GM21529 (cell line): Measurements from ENCODE around the gene PLBD2.
"Not testable (repeated sequence)": the region's sequence is repeated elsewhere in the genome, so short reads cannot be mapped to it uniquely, and the experiment has no call there.

Experiments
- ATAC-seq: cut with Tn5 transposase; IDR thresholded peaks from one replicate; pipeline ENCODE4 v1.9.1; 2021; ENCODE audit not compliant: unreplicated experiment

PLBD2 gene

GRCh38 chr12:113333877-113334785, 24.3 kb upstream of the PLBD2 start:
- peak; percentile 21 for ATAC-seq

- peak; percentile 93 for ATAC-seq
Measured at GRCh38 chr12:113334786-113335539, 23.4 kb upstream of the PLBD2 start, which contains the start of gene SLC8B1. SLC8B1 (minus strand) TSS chr12:113335109; CDS start chr12:113332878, 2,231 bp downstream.

DNA sequence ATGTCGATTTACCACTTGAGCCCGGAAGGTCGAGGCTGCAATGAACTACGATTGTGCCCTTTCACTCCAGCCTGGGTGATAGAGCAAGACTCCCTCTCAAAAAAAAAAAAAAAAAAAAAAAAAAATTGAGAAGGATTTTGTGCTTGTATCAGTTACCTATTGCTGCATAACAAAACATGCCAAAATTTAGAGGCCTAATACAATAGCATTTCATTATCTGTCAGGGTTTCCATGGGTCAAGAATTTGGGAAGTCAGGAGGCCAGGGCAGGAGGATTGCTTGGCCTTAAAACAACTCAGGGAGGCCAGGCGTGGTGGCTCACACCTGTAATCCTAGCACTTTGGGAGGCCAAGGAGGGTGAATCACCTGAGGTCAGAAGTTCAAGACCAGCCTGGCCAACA, 18.8 kb upstream of the PLBD2 start:
- ATAC-seq: no peak

DNA sequence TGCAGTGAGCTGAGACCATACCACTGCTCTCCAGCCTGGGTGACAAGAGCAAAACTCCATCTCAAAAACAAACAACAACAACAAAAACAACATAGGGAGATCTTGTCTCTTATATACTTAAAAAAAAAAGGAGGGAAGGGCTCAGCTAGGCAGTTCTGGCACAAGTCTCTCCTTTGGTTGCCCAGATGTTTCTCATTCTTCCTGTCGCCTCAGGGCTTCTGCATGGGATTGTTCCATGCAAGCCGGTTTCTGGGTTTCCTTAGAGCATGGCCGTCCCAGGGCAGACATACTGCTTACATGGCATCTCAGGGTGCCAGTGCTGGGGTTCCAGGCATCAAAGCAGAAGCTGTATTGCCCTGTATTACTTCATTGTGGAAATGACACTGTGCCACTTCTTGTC, 18.3 kb upstream of the PLBD2 start:
- no peak for ATAC-seq

- ATAC-seq: no peak
Measured at GRCh38 chr12:113341535-113341934, 16.9 kb upstream of the PLBD2 start.

DNA sequence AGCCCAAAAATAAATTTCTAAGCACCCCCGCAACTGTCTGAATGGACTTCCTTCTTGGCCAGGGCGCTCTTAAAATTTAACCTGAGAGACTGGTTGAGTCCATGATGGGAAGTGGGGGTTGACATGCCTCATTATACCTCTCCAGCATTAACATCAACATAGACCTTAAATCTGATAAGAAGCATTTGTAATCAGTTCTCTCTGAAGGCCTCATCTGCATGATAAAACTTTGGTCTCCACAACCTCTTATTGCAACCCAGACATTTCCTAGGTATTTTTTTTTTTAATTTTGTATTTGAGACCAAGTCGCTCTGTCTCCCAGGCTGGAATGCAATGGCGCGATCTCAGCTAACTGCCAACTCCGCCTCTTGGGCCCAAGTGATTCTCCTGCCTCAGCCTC, 13.1 kb upstream of the PLBD2 start:
- ATAC-seq: no peak

DNA sequence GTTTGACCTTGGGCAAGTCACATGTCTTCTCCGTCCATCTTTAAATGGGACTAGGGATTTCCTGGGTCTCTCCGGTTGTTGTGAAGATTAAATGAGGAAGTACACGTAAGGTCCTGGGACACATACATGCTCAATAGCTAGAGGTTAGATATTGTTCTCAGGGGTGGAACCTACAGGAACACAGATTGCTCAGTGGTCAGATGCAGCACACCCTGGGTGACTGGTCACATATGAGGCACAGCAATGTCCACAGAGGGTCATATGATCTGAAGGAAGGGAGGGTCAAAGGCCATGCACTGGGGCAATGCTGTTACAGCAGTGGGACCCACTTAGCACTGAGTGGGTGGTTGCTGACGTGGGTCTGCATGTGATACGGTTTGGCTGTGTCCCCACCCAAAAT, 12.0 kb upstream of the PLBD2 start:
- no peak for ATAC-seq

DNA sequence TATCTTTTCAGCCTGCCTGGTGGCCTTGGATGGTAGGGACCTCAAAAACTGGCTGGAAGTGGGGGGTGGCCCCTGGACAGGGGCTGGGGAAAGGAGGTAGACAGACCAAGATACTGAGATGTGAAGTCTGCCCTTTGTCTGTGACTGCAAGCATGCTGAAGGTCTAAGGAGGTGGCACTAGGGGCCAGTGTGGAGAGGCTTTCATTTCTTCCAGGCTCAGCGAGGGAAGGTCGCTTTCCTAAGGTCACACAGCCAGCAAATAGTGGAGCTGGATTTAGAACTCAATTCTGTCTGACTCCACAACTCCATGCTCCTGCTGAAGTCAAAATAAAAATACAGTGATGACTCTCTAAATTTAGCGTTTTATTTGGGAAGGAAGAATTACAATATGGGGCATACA, 11.3 kb upstream of the PLBD2 start:
- ATAC-seq: no peak

- ATAC-seq: no peak
Measured at GRCh38 chr12:113347892-113348291, 10.5 kb upstream of the PLBD2 start.

GRCh38 chr12:113348849-113349536, 9.4 kb upstream of the PLBD2 start:
- no peak for ATAC-seq

DNA sequence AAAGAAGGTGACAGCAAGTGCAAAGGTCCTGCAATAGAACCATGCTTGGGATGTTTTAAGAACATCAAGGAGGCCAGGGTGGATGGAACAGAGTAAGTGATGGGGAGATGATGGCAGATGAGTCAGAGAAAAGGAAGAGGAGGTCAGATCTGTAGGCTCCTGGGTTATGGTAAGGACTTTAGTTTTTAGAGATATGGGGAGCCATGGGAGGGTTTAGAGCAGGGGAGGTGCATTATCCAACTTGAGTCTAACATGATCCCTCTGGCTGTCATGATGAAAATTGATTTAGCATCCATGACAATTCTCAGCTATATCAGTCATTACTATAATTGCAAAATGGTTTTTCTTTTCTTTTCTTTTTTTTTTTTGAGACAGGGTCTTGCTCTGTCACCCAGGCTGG, 7.3 kb upstream of the PLBD2 start:
- ATAC-seq: no peak

- not testable (repeated sequence) for ATAC-seq
Measured at GRCh38 chr12:113354192-113354591, 4.2 kb upstream of the PLBD2 start.

DNA sequence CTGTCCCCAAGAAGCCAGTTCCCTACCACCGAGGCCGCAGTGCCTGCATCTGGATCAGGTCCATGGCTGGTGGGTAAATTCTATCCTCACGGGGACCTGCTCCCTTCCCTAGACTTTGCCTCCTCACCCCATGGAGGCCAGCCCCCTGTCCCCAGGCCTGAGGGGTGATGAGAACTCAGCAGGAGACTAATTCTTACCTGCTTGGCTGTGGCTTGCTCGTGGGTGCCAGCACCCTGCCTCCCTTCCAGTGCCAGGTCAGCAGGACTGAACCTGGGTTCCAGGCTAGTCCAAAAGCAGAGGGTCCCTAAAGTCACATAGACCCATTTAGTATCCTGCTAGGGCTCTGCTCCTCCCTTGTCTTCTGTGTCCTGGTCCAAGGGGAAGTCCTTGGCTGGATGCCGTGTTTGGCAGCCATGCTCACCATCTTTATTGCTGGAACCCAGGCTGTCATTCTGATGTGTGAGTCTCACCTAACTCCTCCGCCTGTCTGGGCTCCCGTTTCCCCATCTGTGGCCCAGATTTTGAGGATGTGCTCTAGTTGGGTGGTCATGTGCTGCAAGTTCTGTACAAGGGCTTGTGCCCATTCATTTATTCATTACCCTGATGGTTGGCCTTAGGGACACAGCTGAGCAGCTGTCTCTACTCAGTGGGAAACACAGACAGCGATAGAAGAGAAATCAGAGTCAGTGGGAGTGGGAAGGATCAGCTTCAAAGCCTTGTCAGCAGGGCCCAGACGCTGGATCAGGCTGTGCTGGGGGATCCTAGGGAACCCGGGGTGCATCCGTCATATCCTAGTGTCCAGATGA, 949 bp downstream of the PLBD2 start:
- ATAC-seq: no peak

DNA sequence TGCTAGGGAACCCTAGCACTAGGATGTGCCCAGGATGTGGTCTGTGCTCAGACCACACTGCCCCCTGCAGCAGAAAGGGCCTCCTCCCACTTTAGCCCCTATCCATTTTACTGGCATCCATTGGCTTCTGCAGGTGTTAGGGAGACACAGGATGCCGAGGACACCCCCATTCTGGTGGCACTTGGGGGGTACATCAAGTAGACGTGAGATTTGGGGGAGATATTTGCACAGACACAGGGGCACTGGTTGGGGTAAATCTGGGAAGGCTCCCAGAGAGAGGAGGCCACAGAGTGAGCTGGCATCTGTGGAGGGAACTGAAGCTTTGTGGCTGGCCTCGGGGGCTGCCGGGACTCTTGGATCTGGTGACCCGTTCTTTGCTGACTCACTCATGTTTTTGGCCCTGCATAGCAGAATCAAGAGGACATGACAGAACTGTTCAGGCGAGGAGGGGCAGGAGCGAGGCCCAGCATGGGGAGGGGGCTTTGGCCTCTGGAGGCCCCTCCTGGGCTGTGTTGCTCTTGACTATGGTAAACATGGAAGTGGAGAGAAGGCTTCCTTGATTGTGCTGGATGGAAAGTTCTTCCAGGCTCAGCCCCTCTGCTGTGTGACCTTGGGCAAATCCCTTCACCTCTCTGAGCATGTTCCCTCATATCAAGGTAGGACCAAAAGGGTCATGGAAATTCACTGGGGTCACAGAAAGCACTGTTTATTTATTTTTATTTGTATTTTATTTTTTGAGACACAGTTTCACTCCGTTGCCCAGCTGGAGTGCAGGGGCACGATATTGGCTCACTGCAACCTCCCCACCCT, 1.8 kb downstream of the PLBD2 start:
- no peak for ATAC-seq

- no peak for ATAC-seq
Measured at GRCh38 chr12:113361574-113362370, 3.4 kb downstream of the PLBD2 start.

DNA sequence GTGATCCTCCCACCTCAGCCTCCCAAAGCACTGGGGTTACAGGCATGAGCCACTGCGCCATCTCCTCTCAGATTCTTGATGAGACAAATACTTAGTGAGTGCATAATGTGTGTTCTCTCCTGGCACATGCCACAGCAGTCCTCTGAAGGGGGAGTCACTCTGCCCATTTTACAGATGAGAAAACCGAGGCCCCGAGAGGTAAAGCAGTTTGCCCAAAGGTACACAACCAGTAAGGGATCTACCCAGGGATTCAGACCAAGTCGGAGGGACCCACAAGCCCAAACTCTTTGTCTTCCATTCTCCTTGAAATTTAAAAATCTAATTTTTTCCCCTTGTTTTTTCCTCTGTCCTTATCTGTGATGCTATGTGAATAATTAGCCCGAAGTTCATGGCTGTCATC, 6.3 kb downstream of the PLBD2 start:
- ATAC-seq: no peak

- no peak for ATAC-seq
Measured at GRCh38 chr12:113365639-113366395, 7.4 kb downstream of the PLBD2 start.

- no peak for ATAC-seq
Measured at GRCh38 chr12:113366827-113367226, 8.4 kb downstream of the PLBD2 start.
